HG03095 (cell line): ENCODE results near the gene NEK10.

Experiments
- ATAC-seq: cut with Tn5 transposase; IDR thresholded peaks from one replicate; pipeline ENCODE4 v1.9.1; 2021; ENCODE audit warnings: moderate library complexity; ENCODE audit not compliant: unreplicated experiment

The NEK10 gene

DNA sequence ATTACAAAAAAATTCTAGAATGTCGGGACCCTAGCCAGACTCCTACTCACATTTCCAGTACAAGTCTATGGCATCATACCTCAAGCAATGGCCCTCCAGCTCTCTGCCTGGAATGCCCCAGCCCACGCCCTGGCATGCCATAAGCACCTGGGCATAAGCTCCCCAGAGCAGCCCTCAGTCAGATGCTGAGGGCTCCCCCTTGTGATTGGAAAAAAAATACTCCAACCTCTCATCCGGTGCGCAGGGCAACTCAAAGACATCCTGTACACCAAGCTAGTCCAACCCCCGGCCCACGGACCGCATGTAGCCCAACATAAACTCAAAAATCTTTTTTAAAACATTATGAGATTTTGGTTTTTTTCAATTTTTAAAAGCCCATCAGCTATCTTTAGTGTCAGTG, 115.4 kb downstream of the NEK10 start:
- peak; percentile 93 for ATAC-seq

DNA sequence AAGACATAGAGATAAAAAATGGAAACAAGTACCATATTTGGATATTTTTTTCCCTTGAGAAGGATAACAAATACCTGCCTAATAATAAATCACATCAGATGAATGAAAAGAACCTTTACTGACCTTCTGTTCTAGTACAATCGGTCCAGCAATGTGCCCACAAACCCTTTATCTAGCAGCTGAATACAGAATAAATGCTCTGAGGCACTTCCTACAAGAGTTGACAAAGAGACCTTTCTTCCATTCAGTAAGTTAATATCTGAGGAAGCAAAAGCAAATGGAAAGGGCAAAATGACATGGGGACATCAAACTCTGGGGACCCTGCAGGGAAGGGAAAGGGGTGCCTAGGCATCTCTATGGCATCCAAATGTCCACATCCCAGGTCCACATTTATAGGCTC, 115.8 kb downstream of the NEK10 start:
- no peak for ATAC-seq

DNA sequence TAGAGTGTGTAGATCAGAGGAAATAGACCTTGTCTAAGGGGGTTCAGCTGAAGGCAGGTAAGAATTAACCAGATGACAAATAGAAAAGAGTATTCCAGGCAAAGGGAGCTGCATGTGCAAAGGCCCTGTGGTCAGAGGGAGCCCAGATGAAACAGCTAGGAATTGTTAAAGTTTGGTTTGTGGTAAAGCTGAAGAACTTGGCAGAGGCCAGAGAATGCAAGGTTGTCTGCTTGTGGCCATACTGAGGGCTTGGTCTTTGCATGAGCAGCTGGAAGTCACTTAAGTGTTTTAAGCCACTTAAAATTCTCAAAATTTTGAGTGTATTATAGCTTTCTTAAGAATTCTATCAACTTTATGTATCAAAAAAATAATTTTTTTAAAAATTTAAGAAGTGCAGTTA, 116.5 kb downstream of the NEK10 start:
- no peak for ATAC-seq

DNA sequence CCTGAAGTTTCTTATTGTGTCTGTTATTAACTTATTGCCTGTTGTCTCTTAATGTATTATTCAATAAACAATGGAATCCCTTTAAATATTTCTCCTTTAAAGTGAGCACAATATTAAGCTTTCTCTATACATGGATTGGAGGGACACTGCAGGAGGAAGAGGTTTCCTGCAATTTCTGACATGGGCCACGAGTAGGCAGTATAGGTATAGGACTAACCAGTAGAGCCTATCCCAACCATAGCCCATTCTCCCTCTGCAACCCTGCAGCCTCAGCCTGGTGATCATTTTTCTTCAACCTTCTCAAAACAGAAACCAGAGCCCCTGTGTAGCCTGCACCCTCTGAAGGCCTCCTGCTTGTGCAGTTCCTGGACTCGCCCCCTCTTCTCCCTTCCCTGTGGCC, 124.8 kb downstream of the NEK10 start:
- ATAC-seq, result no peak

DNA sequence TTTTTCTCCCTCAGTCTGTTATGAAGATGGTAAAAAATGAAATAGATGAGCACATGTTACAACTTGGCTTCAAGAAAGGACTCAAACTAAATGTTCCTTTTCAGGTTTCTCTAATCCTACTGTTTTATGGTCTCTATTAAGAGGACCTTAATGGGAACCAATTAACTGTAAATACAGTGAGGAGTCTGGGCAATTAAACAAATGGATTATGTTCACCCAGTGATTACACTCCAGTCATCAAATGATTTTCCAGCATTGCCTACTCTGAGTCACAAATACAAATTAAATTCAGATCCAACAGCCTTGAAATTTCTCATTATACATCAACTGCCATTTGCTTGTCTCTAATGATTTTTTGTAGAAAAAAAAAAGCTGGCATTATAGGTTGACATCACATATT, 129.2 kb downstream of the NEK10 start:
- ATAC-seq, result no peak

DNA sequence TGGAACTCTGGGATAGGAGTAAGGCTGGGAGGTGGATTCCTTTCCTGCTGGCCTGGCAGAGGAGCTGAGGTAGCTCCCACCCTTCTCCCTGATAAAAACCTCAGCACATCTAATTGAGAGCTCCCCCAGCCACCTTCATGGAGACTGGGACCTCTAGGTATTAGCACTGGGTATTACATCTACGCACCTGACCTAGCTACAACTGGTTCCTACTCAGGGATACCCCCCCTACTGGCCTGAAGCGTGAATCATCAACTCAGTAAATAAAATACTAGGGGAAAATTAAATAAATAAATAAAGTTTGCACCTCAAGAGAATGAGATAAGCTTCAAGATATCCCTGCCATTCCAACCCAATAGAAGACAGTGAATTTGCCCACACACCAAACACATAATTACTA, 140.4 kb downstream of the NEK10 start:
- peak; percentile 66 for ATAC-seq

DNA sequence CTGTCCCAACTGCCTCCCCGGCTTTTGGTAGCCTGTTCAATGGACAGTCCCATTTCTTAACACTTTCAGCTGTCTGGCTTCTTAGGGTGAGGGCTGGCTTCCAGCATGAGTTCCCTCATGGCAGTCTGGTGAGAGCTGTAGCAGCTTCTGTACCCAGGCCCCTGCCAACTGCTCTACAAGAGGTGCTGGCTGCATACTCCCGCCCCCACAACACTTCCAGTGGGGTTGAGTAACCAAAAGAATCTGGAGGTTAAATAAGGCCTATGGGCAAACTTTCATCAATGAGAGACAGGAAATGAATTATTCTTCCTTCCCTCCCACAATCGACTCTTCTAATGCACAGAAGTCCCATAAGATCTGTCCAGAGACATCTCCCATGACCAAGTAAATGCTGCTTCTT, 145.0 kb downstream of the NEK10 start:
- no peak for ATAC-seq

DNA sequence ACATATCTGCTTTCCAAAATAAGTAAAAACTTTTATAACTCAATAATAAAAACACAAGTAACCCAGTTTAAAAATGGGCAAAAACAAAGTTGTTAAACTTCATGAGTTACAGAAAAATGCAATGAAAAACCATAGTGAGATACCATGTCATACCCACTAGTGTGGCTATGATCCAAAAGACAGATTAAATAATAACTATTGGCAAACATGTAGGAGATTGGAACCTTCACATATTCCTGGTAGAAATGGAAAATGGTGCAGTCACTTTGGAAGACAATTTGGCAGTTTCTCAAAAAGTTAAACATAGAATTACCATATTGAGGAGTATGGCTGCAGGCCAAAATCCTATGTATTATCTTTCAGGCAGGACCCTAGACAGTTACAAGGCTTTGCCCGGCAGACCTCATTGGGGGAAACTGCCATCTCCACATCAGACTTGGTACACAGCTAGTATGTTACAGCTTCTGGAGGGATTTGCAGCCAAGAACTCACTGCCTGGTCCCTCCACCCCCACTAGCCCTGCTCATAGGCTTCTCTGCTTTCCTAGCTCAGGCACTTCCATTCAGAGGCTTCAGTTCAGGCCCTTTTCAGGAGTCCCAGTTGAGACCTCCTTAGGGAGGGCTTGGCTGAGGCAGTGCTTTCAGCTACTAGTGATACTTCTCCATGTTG, 147.8 kb downstream of the NEK10 start:
- no peak for ATAC-seq

DNA sequence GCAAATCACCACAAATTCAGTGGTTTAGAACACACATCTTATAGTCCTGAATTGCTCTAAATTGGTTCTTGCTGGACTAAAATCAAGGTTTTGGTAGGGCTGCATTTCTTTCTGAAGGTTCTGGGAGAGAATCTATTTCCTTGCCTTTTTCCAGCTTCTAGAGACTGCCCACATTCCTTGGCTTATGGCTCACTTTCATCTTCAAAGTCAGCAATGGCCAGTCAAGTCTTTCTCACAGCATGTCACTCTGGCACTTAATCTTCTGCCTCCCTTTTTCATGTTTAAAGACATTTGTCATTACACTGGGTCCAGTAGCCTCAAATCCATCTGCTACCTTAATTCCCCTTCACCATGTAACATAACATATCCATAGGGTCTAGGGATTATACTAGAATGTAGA, 149.0 kb downstream of the NEK10 start:
- ATAC-seq, result no peak

DNA sequence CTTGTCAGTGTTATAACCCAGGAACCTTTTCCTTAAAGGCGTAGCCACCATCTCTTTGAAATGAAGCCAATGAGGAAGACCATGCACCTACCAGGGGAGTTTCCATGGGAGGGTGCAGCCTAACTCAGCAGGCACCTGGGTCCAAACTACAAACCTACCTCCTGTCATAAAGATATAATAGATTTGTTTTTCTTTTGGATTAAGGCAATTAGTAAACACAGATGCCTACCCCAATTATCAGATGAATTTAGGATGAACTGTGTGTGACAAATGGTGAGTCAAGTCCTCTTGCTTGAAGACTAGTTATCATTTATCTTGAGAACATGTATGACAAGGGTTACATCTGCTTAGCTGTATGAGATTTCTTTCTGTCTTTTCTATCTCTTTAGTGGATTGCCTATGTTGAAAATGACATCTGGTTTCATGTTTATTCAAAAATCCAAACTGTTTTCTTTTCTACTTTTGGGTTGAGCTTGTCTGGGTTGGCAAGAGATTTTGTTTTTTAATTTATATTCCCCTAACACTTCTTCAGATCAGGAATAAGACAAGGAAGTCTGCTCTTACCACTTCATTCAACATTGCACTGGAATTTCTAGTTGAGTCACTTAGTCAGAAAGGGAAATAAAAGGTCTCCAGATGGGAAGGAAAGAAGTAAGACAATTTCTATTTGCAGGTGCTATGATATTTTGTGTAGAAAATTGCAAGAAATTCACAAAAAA, 149.9 kb downstream of the NEK10 start:
- no peak for ATAC-seq

DNA sequence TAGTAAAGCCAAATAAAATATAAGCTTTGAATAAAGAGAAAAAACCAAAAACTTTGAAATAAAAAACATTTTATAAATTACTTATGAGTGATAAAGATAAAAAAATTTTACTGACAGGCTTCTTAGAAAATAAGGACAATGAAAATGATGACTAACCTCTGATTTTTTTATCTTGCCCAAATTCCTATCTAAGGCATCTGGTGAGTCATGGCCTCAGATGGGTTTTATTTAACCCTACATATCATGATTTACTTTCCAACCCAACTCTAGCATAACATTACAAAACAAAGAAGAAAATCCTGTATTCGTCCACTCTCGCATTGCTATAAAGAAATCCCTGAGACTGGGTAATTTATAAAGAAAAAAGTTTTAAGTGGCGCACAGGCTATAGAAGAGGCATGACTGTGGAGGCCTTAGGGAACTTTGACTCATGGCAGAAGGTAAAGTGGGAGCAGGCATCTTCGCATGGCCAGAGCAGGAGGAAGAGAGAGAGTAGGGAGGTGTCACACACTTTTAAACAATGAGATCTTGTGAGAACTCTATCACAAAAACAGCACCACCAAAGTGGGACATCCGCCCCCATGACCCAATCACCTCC, 152.1 kb downstream of the NEK10 start:
- ATAC-seq, result no peak

DNA sequence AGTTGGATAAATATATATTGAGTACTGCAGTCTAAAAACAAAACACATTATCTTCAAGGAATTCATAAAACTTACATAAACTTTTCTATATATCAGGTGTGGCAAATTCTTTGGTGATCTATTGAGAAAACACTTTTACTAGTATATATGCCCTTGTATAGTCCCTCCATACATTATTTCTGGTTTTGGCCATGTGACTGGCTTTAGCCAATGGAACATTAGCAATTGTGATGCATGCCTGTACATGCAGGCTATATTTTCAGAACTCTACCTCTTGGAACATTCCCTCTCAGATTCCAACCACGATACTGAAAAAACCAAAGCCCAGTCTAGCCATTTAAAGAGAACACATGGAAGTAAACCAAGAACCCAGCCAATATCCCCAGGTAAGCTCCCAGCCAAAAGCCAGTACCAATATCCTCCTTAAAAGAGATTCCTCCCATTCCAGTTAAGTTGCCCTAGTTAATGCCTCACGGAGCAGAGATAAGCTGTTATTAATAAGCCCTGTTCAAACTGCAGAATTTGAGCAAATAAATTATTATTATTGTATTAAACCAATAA, 152.8 kb downstream of the NEK10 start:
- ATAC-seq, result no peak

DNA sequence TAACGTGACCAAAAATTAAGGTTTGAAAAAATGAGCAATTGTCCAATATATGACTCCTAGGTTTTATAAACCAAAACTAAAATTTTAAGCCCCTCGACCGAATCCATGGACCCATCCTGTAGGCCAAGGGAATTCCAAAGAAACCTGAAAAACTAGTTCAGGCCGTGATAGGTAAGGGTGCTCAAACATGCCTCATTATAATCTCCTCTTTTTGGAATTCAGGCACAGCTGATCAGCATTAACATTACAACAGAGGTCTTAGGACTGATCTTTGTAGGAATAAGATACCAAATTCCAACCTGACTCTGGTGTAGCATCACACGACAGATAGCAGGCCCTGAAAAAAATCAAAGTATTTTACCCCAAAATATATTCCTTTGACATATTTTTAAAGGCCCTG, 155.7 kb downstream of the NEK10 start:
- ATAC-seq, result no peak

DNA sequence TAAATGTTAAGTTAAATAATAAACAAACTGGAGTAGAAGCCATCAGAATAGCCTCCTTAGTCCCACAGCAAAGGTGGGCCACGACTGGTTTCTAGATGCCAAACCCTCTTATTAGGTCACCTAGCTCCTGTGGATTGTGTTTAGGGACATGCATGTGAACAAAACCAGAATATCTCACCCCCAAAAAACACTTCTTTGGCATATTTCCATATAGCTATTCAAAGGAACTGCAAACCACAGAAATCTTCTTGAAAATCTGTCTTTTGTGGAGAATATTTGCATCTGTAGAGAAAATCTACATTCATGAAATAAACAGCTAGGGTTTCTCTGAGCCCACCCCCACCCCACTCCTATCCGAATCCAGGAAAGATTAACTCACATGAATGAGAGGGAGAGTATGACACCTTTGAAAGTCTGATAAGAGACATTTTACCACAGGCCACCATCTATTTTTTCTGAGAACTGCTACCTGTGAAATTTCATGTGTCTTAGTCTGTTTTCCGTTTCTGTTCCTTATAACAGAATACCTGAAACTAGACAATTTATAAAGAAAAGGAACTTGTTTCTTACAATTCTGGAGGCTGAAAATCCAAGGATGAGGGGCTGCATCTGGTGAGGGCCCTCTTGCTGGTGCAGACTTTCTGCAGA, 159.4 kb downstream of the NEK10 start:
- peak; percentile 63 for ATAC-seq

DNA sequence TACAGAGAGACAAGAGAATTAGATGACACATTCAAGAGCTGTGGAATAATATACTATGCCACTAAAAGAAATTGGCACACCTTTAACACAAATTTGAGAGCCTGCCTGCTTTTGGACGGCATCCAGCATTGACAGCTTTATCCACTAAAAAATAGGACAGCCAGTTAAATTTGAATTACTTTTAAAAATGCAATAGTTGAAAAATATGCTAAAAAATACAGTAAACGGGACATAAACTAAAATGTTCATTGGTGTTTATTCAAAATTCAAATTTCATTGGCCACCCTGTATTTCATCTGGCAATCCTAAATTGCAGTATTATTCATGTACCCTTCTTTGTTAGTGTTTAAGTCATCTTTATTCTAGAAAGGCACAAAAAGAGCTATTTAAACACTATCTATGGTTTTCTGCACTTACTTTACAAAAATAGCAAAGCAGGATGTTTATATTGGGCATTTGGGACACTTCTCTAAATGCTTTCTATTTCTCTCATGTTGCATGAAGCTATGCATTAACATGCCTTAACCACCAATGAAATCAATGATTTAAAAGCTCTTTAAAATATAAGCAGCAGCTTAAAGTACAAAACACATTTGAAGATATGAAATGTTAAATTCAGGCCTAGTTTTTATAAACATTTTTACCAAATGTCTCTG, 160.1 kb downstream of the NEK10 start:
- no peak for ATAC-seq

DNA sequence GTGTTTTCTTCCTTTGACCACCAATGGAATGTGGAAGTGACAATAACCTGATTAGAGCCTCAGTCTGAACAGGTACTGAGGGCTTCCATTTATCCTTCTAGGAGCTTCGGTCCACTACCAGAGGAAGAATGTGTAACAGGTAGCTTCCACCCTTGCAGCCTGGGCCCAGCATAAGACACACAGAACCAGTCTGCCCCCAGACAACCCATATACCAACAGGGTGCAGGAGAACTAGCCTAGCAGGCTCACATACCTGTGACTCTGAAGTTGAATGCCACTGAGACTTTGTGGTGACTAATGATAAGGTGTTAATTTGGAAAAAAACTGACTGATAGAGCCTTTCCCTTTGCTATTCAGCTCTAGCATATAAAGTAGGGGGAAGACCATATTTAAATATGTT, 166.2 kb downstream of the NEK10 start:
- no peak for ATAC-seq

DNA sequence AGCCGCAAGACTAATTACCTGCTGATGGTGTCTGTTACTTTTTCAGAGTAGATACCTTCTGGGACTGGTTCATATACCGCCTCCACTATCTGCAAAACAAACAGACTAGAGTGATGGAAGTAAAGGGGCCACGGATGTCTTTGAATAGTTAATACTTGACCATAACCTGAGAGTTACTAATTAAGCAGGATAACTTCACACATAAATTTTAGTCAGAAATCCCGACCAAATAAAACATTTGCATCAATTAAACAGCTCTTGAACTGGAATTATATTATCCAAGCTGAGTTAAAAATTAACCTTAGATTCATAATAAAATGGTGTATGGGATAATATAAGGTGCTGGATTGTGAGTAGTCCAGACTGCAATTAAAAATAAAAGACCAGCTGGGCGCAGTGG, 167.7 kb downstream of the NEK10 start:
- ATAC-seq, result no peak

DNA sequence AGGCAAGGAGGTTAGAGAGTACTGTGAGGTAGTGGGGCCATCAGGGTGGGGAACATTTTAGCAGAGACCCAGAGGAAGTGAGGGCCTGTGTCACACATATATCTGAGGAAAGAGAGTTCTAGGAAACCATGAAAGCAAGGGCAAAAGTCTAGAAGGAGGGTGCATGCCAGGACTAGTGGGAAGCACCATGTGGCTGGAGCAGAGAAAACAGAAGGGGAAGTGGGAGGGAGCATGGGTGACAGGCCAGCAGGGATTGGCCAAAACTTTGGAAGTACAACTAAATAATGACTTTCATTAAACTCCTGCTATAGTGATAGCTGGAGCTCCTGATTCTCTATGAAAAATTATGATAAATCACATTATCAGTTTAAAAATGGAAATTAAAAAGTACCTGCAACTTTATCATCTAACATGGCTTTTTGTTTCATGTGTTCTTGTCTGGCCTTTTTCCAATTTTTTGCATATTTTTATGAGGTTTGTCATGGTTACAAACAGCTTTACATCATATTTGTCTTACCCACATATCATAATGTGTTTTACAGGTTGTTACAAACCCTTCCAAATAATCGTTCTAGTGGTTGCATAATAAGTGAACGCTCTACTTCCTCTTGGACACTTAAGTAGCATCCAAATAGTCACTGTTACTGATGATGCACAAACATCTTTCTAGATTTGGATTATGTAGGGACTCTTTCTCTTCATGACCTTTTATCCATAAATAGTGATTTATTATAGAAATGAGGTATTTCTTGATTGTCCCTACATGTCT, 168.3 kb downstream of the NEK10 start:
- no peak for ATAC-seq

DNA sequence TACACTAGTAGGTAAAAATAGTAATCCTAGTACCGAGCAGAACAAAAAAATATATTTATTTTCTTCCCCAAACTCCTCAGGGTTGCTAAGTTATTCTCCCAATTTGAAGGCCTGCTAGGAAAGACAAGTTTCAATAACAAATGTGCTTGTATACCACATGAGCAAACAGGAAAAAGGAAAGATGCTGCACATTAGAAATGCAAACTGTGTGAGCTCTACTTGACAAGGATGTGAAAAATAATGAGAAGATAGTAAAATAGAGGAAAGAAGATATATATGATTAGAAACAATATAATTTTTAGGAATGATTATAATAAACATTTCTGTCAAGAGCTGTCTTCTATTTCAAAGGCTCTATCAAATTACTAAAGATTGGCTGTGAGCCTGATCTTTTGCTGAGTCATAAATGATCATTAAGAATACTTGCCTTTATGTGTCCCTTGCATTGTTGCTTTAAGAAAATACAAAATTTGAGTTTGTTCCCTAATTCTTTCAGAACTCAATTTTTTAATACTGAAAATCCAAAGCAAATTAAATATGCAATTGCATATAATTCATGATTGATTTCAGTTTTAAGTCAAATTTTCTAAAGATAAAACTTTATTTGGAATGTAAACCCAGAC, 174.2 kb downstream of the NEK10 start:
- no peak for ATAC-seq

DNA sequence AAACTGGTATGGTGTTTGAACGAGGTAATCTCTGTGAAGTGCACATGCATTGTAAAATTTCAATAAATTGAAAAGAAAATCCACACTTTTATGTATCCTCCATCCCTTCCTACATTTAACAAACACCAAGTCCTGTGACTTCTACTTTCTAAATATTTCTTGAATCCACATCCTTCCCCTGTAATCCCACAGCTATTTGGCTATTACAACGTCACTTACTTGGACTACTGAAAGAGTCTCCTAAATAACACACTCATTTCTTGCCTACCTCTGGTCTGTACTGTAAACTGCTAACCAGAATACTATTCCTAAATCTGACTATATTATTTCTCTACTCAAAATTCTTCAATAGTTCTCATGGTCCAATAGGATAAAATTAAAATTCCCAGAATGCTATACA, 176.1 kb downstream of the NEK10 start:
- ATAC-seq, result no peak
